Fibroblast of peridontal ligament (primary cell): Measurements from ENCODE around the gene CD93.
A peak's percentile ranks its signal among the peaks of the same experiment; 100 is the strongest.

Experiments
- DNase-seq: peaks from one replicate; pipeline ENCODE4 v3.0.0-alpha.2; 2010; ENCODE audit errors: extremely low read depth

Gene CD93

DNA sequence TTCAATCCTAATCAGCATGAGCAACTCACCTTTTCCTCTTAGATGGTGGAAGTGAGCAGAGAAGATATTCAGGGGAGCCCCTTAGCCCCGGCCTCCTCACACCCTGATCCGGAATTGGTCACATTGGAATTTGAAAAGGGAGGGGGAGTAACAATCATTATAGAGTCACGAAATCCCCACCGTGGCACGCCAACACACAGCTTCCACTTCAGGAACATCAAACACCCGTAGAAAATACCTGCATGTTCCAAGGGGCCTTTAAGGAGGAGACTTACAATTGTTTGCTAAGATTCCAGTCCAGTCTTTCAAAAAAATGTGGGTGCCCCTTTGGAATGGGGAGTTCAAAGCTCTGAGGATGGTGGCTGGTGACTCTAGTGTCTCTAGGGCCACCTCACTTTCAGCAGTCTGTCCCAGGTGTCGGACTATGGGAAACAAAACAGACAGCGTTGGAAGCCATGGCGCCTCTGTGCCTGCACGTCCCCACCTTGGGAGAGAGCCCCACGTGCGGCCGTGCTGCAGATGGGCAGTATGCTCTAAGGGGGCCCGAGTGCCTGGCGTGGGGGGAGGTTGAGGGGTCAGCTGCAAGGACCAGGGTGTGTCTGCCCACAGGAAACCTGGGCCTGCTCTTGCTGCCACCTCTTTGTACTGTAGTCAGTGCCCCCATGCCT lies 2.4 kb downstream of the CD93 start:
- DNase-seq, result no peak

DNA sequence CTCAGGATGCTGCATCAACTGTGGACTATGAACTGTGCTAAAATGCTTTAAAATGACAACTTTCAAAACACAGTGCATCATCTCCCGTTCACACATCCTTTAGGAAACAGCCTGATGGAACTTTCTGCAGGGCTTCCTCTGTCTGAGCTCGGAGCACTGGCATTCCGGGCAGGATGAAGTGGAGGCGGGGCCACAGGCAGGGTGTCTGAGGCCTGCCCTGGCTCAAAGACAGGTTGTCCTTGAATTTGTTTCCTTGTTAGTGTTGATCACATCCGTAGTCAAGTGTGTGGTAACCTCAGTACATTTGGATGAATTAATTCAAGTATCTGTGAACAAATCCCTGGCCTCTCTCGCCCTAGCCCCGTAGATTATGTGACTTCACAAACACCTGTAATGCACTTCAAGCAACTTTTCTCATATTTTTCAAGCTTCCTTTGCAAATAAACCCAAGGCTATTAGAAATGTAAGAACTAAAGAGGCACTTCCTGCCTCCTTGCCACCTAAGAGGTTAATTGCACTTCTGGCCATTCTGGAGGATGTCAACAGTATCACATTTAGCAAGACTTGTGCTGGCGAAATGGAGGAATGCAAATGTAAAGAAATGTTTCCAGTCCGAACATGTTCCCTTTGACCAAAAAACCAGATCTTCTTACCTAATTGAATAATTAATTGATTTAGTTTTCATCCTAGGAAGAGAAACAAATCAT lies 3.1 kb downstream of the CD93 start:
- DNase-seq, result no peak

DNA sequence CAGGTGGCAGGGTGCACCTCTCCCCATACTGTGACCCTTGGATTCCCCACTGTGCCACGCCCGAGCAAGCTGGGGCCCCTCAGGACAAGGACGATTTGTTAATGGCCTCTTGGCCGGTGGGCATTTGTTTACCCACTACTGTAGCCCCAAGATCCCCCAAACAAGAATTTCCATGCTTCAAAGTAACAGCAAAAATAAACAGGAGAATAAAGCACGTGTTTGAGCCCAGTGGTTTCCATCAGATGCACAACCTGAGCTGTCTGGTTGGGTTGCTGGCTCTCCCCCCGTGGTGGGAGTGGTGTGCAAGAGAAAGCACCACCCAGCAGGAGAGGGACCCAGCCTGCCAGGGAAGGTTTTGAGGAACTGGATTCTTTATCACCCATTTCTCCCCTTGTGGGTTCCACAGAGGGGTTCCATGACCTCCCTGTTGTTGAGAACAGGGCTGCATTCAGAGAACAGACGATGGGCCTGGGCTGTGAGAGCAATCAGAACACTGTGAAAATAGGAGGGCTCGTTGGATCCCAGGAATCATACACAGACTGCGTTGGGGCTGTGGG lies 4.8 kb downstream of the CD93 start:
- no peak for DNase-seq

DNA sequence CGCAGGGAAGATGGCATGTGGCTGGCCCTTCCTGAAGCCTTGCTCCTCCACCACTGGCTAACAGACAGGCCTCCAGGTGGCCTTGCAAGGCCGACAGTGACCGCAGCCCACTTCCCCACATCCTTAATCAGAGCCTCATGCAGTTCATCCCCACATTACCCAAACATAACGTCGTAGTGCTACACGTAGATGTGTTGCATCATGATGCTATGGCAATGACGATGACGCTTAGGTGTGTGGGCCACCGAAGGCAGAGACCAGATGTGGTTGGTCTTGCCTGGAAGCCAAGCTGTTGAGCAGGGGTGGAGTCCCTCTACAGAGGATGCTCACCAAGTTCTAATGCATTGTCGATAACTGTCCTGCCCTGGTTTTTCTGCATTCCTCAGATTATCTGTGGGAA lies 5.6 kb downstream of the CD93 start:
- no peak for DNase-seq

DNA sequence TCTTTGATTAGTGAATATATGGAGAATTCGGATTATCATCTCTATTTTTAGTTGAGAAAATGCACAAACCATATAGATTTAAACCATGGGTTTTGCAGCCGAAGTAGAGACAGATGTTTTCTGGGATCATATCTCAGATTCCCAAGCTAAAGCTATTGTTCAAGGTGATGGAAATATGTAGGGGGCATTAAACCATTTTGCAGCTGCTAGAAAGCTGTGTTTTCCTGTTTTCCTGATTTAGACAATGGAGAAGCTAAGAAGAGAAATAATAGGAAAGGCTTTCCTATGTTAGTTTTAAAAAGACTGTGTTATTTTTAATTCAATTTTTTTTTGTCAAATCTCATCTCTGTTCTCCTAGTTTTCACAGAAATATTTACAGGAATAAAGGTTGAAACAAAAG lies 6.2 kb downstream of the CD93 start:
- no peak for DNase-seq

DNA sequence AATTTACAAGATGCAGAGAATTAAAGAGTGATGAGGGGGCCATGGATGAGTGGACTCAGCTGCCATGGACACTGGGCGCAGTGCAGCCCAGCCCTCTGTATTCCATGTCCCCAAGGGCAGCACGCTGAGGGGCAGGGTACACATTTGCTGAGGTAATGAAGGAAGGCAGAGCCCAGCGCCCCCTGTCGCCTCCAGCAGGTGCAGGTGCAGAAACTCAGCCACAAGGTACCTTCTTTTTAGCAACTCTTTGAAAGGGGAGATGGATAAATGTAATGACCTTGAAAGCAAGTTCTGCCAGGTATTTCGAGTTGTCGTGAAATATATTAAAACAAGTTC lies 7.1 kb downstream of the CD93 start:
- DNase-seq, result no peak

DNA sequence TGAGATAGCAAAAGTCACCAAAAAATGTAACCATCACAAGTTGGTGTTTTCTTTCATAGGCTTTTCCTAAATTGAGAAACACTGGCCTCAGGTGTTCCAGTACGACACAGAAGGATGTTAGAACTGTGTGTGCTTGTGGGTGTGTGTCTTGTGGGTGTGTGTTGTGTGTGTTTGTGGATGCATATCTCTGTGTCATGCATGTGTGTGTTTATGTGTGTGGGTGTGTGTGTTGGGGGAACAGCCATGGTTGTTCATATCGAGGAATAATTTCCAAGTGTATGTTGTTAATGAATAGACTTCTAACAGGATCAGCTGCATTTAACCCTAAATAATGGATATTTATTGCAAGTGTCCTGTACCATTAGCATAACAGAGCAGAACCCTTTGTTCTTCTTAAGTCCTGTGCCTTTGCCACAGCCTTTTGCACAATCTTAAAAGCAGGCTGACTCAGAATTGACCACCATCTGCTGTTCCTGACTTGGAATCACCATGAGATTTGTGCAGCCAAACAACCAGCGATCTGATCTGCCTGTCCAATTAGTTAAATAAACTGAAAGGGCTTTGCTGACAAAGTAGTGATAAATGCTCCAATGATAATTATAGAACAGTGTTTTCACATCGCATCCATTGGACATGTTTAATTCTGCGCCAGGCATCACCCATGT lies 7.6 kb downstream of the CD93 start:
- peak; percentile 68 for DNase-seq

DNA sequence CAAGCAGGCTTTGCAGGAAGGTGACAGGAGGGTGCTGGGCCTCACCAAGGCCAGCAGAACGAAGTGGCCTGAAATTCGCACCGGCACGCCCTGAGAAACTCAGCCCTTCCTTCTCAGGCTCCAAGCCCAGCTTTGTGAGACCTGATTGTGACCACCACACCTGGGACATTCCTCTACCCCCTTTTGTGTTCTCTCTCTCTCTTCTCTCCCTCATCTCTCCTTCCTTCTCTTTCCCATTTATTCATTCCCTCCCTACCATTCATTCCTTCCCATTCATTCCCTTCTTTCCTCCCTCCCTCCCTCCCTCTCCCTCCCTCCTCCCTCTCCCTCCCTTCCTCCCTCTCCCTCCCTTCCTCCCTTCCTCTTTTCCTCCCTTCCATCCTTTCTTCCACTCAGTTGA lies 8.8 kb downstream of the CD93 start:
- no peak for DNase-seq

DNA sequence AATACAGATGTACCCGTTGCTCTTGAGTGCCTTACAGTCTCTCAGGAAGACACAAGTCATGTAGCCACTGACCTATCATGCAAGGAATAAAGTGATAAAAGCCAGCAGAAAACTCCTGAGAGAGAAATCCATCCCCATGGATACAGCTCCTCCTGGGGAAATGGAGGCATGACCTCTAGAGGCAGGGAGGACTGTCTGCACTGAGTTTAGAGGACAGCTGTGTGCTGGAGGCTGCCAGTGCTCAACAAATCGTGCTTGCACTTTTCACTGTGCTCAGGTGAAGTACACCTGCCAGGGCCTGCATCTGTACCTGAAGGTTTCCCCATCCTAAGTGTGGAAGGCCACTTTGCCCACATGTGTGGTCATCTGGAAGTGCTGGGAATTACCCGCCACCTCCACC lies 12.1 kb downstream of the CD93 start:
- DNase-seq, result no peak

DNA sequence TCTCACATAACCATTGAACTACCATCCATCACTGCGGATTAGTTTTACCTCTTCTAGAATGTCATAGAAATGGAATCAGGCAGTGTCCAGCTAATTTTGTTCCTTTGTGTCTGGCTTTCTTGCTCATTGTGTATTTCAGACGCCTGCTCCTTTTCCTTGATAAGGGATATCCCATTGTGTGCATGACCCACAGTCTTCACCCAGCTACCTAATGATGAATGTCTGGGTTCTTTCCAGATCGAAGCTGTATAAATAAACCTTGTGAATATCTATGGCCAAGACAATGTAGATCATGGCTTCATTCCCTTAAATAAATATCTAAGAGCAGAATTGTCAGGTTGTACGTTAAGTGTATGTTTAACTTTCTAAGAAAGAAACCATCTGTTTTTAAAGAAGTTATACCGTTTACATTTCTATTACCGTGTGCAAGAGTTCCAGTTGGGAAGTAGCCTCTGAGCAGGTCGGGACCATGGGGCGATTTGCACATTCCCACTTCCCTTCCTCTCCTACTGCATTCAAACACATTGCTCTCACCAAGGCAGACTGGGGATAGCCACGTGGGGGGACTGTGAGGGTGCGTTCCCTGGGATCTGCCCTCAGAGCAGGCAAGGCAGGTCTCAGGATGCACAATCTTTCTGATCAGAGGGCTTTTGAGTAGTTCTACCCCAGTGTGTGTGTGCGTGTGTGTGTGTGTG lies 13.1 kb downstream of the CD93 start:
- DNase-seq, result no peak

DNA sequence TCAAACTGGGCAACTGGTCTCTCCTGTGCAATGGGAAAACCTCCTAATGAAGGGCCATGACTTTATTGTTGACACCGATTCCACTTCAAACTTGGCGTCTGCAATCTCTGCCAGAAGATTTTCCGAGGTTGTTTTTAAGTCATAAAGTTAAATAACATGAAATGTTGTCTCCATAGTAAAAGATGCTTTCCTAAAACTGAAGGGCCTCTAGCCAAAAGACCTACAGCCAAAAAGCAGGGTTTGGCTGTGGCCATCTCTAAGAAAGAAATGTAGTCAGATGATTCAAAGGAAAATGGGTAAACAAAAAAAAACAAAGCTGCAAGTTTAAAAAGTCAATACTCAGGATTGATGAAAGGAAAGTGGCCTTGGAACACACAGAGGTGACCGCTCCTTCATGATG lies 14.1 kb downstream of the CD93 start:
- DNase-seq, result no peak

DNA sequence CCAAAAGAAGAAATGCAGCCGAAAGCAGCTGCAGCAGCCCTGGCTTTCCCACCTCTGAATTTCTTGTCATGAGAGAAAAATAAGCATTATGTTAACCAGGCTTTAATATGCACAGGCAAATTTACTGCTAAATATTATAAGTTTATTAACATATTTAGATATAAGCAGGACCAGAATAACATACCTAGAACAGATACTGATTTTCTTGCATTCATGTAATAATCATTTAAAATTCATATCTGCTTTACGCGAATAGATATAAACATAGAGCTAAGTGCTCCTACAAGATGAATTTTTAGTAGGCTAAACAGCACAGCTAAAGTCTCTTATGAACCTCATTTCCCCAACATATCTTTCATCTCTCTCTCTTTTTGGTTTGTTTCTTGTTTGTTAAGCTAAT lies 14.7 kb downstream of the CD93 start:
- DNase-seq, result no peak

DNA sequence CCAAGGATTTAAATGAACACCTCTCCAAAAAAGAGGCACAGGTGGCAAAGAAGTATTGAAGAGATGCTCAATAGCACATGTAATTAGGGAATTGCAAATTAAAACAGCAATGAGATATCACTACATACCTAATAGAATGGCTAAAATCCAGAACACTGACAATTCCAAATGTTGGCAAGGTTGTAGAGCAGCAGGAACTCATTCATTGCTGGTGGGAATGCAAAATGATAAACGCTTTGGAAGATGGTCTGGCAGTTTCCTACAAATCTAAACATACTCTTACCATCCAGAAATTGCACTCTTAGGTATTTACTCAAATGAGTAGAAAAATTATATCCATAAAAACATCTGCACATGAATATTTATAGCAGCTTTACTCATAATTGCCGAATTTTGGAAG lies 17.0 kb downstream of the CD93 start:
- DNase-seq, result no peak

DNA sequence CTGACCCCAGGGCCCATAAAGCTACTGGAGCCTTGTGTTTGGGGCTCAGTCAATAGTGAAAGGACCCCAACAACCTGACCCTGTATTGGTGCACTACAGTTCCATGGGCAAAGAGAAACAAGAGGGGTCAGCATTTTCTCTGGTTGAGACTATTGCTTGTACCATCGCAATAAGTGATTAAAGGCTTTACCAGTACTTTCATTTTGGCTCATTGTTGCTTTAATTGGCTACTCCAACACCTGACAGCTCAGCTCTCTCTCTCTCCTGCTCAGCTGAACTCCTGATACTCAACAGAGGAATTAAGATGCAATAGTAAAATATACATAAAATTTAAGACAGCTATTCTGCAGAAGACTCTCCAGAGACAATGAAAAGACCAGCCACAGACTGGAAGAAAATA lies 17.8 kb downstream of the CD93 start:
- DNase-seq, result no peak

DNA sequence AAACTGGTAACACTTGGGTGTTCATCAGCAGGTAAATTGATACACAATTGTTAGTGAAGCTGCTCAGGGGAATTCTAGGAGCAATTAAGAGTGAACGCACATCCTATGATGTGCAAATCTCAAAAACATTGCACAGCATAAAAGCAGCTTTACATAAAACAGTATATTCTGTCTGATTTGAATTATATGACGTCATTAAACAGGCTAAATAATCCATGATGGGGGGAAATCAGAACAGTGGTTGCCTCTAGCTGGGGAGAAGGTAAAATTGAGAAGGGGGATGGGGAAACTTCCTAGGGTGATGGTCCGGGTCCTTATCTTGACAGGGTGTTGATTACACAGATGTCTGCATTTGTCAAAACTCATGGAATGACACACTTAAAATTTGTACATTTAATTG lies 19.4 kb downstream of the CD93 start:
- no peak for DNase-seq

DNA sequence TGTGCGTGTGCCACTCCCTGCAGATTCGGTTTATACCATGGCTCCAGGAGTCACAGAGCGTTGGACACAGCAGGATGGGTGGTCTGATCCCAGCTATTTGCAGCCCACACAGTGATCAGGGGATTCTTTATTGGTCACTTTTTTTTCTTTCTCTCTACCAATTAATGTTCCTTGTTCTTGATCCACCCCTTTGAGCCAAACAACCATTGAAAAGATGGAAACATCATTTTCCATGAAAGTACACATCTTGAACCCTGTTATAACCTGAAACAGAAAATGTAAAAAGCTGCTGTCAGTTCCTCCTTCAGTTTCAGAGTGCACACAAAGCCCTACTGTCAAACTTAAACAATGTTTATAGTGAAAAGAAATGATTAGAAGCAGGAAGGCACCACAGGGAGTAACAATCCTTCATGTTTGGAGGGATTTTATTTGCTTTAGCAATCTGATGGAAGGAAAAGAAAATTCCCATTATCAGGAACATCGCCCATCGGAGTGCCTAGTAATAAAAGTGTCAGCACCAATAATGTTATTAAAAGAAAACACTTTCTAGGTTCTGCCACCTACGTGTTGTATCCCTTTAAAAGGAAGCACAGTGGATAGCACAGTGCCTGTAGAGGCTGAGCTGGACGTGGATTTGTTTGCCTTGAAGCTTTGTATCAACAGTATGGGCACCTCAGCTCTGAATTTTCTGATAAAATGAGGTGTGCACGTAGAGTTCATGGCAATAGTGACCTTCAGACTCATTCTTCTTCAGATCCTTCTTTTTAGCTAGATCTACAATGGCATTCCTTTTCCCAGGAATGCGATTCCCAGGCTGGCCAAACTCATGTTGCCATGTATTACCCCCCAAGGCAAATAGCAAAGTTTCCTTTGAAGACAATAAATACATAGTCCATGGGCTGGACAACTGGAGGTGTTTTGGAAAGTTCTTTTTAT lies 20.6 kb downstream of the CD93 start:
- no peak for DNase-seq

DNA sequence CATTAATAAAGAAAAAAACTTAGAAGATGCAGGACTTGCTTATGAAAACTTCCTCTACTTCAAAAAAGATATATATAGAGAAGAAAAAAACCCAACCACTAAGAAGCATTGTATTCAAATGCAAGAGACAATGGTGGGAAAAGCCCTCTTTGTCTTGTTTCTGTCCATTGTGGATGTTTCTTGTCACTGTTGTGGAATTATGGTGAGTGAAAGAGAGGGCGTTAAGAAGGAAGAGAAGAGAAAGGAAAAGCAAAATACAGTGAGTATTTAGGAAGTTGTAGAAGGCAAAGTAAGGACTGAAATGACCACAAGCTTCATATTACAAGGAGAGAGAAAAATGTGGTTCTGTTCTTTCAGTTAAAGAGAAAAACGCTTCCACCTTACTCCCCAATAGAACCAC lies 22.5 kb downstream of the CD93 start:
- peak; percentile 18 for DNase-seq

DNA sequence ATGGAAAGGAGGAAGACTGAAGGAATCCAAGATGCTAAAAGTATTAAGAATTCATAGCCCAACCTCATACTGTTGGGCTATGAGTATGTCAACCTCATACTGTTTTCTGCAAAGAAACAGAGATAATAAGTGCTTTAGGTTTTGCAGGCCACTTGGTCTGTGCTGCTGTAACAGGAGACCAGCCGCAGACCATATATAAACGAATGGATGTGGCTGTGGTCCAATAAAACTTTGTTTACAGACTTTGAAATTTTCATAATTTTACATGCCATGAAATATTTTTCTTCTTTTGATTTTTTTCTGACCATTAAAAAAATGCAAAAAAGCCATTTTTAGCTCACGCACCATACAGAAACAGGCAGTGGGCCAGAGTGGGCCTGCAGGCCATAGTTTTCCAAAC lies 23.0 kb downstream of the CD93 start:
- DNase-seq, result no peak

DNA sequence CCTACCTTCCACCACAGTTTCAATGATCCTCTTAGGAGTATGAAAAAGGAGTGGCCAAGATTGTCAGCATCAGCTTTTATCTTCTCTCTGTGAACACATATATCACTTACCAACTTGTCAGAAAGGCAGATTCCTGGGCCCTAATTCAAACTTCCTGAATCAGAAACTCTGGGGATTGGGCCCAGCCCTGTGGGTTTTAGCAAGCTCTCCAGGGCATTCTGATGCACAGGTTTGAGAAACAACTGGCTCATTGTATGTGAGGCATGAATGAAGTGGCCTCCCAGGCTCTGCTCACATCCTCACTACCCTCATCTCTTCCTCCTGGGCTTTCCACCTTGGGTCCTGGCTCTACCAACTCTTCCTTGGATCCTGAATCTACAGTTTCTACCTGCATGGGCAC lies 23.5 kb downstream of the CD93 start:
- no peak for DNase-seq

DNA sequence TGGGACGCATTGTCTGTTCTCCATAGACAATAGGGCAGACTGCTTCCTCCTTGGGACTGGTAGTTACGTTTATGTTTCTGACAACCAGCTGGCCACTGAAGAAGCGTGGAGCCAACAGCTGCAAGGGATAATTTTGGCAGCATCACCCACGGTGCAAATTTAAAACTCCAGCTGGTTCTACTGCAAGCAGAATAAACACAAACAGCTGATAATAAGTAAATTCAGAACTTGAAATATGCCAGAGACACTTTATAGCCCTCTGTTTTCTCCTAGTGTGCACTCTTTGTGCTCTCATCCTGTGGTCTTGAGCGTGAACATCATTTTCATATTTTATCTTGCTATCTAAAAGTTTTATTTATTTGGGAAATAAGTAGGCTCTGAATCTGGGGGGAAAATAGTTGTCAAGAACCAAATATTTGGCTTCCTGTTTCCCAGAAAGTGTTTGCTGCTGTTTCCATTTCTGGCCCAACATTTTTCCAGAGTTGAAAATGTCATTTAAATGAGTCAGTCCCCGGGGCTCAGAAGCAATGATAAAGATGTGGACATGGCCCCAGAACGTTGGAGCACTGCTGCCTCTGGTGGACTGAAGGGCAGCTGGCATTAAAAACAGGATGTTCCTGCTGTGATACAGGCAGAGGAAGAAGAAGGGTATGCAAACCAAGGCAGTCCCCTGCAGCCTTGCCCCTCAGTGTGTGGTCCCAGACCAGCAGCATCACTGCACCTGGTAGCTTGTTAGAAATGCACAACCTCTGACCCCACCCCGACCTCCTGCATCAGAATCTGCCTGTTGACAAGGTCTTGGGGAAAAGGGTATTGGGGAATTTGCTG lies 24.2 kb downstream of the CD93 start:
- DNase-seq, result peak; percentile 70

DNA sequence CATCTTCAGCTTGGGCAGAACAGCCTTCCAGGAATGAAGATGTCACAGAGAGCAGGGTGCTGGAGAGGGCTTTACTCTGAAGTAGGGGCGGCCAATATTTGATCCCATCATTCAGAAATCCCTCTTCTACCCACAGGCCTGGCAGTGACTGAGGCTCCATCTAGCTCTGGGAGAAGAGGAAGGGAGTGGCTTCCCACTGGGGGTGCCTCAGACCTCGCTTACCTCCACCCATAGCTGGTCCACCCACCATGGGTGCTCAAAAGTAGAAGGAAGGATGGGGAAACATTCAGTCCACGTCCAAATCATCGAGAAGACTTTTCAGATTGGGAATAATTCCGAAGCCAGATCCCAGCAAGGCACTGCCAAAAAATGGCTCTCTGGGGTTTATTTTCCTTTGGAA lies 24.9 kb downstream of the CD93 start:
- DNase-seq, result no peak
